GM12875 (cell line): ENCODE measurements around the gene CEBPA.

Source experiments
- H3K4me3 ChIP-seq: one replicate; pipeline ENCODE4 v1.5.1; 2011; ENCODE audit warnings: low read depth, low read length, control low read depth
- TF ChIP-seq, protein P1 (sequence below): IDR thresholded peaks from 2 replicates; pipeline ENCODE4 v1.5.1; 2011; ENCODE audit warnings: low read depth, mild to moderate bottlenecking, control low read depth, inconsistent platforms, low read length, moderate library complexity, borderline replicate concordance; ENCODE audit not compliant: insufficient read depth

The CEBPA gene

GRCh38 chr19:33252418-33252962 lies 49.8 kb downstream of the CEBPA start:
- TF ChIP-seq, protein P1, sequence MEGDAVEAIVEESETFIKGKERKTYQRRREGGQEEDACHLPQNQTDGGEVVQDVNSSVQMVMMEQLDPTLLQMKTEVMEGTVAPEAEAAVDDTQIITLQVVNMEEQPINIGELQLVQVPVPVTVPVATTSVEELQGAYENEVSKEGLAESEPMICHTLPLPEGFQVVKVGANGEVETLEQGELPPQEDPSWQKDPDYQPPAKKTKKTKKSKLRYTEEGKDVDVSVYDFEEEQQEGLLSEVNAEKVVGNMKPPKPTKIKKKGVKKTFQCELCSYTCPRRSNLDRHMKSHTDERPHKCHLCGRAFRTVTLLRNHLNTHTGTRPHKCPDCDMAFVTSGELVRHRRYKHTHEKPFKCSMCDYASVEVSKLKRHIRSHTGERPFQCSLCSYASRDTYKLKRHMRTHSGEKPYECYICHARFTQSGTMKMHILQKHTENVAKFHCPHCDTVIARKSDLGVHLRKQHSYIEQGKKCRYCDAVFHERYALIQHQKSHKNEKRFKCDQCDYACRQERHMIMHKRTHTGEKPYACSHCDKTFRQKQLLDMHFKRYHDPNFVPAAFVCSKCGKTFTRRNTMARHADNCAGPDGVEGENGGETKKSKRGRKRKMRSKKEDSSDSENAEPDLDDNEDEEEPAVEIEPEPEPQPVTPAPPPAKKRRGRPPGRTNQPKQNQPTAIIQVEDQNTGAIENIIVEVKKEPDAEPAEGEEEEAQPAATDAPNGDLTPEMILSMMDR: no peak
- no peak overlapping the region for H3K4me3 ChIP-seq

DNA sequence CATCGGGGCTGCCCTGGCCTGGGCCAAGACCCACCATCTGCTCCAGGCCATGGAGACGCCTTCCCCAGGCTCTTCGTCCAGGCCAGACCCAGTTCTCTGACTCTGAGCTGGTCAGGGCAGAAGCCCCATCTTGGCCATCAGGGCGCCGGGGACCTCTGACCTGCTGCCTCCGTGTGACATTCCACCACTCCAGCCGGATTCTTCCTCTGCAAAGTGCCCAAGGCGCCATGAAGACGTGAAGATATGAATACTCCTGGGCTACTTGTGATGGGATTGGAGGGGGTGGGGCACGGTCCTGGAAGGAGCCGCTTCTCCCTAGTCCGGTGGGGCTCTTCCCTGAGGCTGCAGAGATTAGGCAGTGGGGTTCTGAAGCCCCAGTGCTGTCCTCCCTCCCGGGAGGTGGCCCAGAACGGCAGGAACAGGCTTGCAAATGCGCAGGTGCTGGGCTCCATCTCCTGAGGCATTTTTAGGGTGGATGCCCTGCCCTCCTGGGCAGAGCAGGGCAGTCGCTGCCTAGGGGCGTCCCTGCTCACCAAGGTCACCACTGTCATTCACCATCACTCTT lies 50.7 kb downstream of the CEBPA start:
- H3K4me3 ChIP-seq: no peak overlapping the region
- TF ChIP-seq, protein P1: no peak

DNA sequence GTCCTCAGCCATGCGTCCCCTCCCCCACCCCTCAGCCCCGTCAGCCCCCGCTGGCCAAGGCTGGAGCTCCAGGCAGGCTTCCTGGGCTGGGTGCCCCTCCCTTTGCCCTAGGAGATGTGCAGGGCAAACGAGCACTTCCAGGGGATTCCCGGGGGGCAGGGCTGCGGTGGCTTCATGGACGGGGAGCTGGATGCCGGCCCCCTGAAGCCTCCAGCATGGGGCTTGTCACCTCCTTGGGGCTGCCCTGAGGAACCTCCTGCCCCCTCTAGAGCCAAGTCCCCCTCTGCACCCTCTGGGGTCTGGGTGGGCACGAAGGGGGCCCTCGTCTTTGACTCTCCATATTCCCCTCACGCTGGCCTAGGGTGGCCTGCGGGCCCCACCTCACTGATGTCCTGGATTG lies 51.3 kb downstream of the CEBPA start:
- TF ChIP-seq, protein P1: no peak
- H3K4me3 ChIP-seq: no peak overlapping the region

- TF ChIP-seq, protein P1: no peak
- no peak overlapping the region for H3K4me3 ChIP-seq
Measured at GRCh38 chr19:33250500-33250899, 51.8 kb downstream of the CEBPA start.
